Endothelial cell of umbilical vein (primary cell): Measurements from ENCODE around the gene TNFRSF14.

Source experiments
- EZH2 ChIP-seq: IDR thresholded peaks from 2 replicates; pipeline ENCODE4 v1.6.1; 2012; ENCODE audit warnings: borderline replicate concordance, low read depth, mild to moderate bottlenecking, moderate library complexity, low read length, inconsistent platforms; ENCODE audit not compliant: severe bottlenecking
- GATA2 ChIP-seq: IDR thresholded peaks from 2 replicates; pipeline ENCODE4 v1.7.0; 2011; ENCODE audit warnings: low read depth, mild to moderate bottlenecking, moderate library complexity, mixed read lengths, low read length; ENCODE audit not compliant: insufficient read length, insufficient read depth
- JUN ChIP-seq: IDR thresholded peaks from 2 replicates; pipeline ENCODE4 v1.6.1; 2011; ENCODE audit warnings: borderline replicate concordance, low read depth; ENCODE audit not compliant: insufficient read length, insufficient read depth
- MYC ChIP-seq: IDR thresholded peaks from one replicate; pipeline ENCODE4 v1.6.1; 2011; ENCODE audit warnings: mild to moderate bottlenecking, low read depth, low read length
- POLR2A ChIP-seq: IDR thresholded peaks from 2 replicates; pipeline ENCODE4 v1.6.1; 2012; ENCODE audit warnings: low read depth, mild to moderate bottlenecking, control low read depth, low read length
- TF ChIP-seq, protein P1 (sequence below), 2 donors: IDR thresholded peaks; 1 replicate in 1 of 2; 2 replicates in 1 of 2; pipeline ENCODE4 v1.5.1; 2011; ENCODE audit warnings: low read length in 2 of 2, mild to moderate bottlenecking in 2 of 2, moderate library complexity in 2 of 2, control low read depth in 1 of 2, inconsistent platforms in 1 of 2, low read depth in 1 of 2; ENCODE audit not compliant: insufficient read depth in 1 of 2; ENCODE audit errors: extremely low read depth in 1 of 2
- TF ChIP-seq, protein P2 (sequence below): IDR thresholded peaks from 2 replicates; pipeline ENCODE4 v1.6.1; 2011; ENCODE audit not compliant: insufficient read depth, insufficient read length

DNA sequence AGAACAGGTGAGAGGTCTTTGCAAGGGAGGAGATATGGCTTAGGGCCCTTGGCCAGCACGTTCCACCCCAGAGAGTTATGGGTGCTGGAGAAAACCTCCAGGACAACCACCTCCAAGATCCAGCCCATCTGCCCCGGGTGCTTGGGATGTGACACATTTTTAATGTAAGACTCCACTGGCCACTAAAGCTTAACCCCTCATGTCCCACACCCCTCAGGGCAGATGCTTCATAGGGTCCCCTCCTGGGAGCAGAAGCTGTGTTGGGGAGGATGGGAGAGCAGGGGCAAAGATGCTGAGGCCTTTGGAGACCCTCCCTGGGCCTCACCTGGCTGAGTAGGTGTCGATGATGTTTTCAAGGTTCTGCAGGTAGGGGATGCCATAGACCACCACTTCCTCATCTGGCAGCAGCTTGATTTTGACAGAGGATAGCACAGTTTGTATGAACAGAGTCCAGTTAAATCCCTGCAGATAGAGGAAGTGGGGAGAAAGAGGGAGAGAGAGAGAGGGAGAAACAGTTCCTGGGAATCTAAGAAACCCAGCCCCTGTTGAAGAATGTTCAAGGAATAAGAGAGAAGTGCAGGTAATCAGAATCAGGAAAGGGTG, 42.3 kb downstream of the TNFRSF14 start:
- TF ChIP-seq, protein P1, sequence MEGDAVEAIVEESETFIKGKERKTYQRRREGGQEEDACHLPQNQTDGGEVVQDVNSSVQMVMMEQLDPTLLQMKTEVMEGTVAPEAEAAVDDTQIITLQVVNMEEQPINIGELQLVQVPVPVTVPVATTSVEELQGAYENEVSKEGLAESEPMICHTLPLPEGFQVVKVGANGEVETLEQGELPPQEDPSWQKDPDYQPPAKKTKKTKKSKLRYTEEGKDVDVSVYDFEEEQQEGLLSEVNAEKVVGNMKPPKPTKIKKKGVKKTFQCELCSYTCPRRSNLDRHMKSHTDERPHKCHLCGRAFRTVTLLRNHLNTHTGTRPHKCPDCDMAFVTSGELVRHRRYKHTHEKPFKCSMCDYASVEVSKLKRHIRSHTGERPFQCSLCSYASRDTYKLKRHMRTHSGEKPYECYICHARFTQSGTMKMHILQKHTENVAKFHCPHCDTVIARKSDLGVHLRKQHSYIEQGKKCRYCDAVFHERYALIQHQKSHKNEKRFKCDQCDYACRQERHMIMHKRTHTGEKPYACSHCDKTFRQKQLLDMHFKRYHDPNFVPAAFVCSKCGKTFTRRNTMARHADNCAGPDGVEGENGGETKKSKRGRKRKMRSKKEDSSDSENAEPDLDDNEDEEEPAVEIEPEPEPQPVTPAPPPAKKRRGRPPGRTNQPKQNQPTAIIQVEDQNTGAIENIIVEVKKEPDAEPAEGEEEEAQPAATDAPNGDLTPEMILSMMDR (IDR thresholded peaks at IDR 0.05; ENCODE audit: extremely low read depth in 1 of 2, insufficient read depth in 1 of 2, low read depth in 1 of 2, low read length in 2 of 2) = no peak
- TF ChIP-seq, protein P2, sequence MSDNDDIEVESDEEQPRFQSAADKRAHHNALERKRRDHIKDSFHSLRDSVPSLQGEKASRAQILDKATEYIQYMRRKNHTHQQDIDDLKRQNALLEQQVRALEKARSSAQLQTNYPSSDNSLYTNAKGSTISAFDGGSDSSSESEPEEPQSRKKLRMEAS = no peak
- TF ChIP-seq JUN (no peak), POLR2A (no peak), EZH2 (no peak), MYC (no peak), GATA2 (no peak)
